Hepatocyte (in vitro differentiated cells): ENCODE results near the gene SLC66A1.

Experiments
- CTCF ChIP-seq: fragments of 200-600 bp; sonication (generic); IDR thresholded peaks from 2 replicates; pipeline ENCODE4 v1.5.1; 2016; ENCODE audit warnings: antibody characterized with exemption, mild to moderate bottlenecking; ENCODE audit not compliant: poor library complexity
- EZH2 ChIP-seq: fragments of 200-600 bp; sonication (generic); IDR thresholded peaks from 2 replicates; pipeline ENCODE4 v1.6.1; 2016; ENCODE audit warnings: antibody characterized with exemption, mild to moderate bottlenecking, borderline replicate concordance
- EZH2phosphoT487 ChIP-seq: fragments of 200-600 bp; sonication (generic); IDR thresholded peaks from one replicate; pipeline ENCODE4 v1.6.1; 2018; ENCODE audit warnings: antibody characterized with exemption, mild to moderate bottlenecking, low read depth, moderate library complexity; ENCODE audit not compliant: unreplicated experiment, severe bottlenecking

DNA sequence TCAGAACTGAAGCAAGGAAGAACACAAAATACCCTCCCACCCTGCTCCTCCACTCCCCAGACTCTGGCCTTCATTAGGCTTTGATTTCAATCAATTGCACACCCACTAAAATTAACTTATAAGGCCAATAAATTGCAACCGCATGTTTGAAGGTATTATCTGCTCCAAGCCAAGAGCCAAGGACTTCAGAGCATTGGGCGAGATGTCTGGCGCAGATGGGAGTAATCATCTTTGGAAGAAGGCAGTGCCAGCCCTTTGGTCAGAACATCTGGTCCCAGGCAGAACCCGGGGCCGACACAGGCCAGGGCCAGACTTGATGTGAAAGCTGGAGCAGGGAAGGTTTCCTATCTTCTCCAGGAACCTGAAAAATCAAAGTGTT lies 60.0 kb downstream of the SLC66A1 start:
- TF ChIP-seq CTCF = no peak
- TF ChIP-seq EZH2 = no peak
- no peak for TF ChIP-seq EZH2phosphoT487
